DOHH2 (cell line): ENCODE data around the gene PAPOLG.
A peak's percentile ranks its signal among the peaks of the same experiment; 100 is the strongest.

ENCODE experiments used
- H3F3A ChIP-seq: fragments of 200-600 bp; sonication (generic), shearing (Covaris generic); 2 replicates; pipeline ENCODE4 v1.6.0; 2016; ENCODE audit warnings: antibody characterized with exemption, mild to moderate bottlenecking; ENCODE audit not compliant: control insufficient read depth, insufficient read depth
- H3K27ac ChIP-seq: fragments of 200-600 bp; sonication (generic); 2 replicates; pipeline ENCODE4 v1.5.1; 2014; ENCODE audit warnings: low read depth, mild to moderate bottlenecking, low read length, moderate library complexity
- H3K27me3 ChIP-seq: fragments of 200-600 bp; sonication (generic); 2 replicates; pipeline ENCODE4 v1.6.1; 2014; ENCODE audit warnings: mild to moderate bottlenecking, low read length, mixed read lengths; ENCODE audit not compliant: control insufficient read depth
- H3K36me3 ChIP-seq: fragments of 200-600 bp; sonication (generic); 2 replicates; pipeline ENCODE4 v1.6.1; 2014; ENCODE audit warnings: mild to moderate bottlenecking, low read length, moderate library complexity, mixed read lengths; ENCODE audit not compliant: control insufficient read depth
- H3K4me1 ChIP-seq: fragments of 200-600 bp; sonication (generic); 2 replicates; pipeline ENCODE4 v1.6.1; 2014; ENCODE audit warnings: mild to moderate bottlenecking, low read length, mixed read lengths; ENCODE audit not compliant: control insufficient read depth
- H3K4me2 ChIP-seq: fragments of 200-600 bp; sonication (generic); 2 replicates; pipeline ENCODE4 v1.6.0; 2014; ENCODE audit warnings: mild to moderate bottlenecking, low read length, moderate library complexity
- H3K4me3 ChIP-seq: fragments of 200-600 bp; sonication (generic); 2 replicates; pipeline ENCODE4 v1.5.1; 2014; ENCODE audit warnings: mild to moderate bottlenecking, low read length, mixed read lengths
- H3K79me2 ChIP-seq: fragments of 200-600 bp; sonication (generic); 2 replicates; pipeline ENCODE4 v1.6.1; 2014; ENCODE audit warnings: mild to moderate bottlenecking, low read length, mixed read lengths; ENCODE audit not compliant: control insufficient read depth
- H3K9me2 ChIP-seq: fragments of 200-600 bp; sonication (generic); replicated peaks from 2 replicates; pipeline ENCODE4 v1.6.1; 2014; ENCODE audit warnings: mild to moderate bottlenecking, low read length, mixed read lengths; ENCODE audit not compliant: control insufficient read depth
- H3K9me3 ChIP-seq: fragments of 200-600 bp; sonication (generic); 2 replicates; pipeline ENCODE4 v1.6.1; 2014; ENCODE audit warnings: antibody characterized with exemption, low read length, mixed read lengths; ENCODE audit not compliant: control insufficient read depth, insufficient read depth
- H4K20me1 ChIP-seq: fragments of 200-600 bp; sonication (generic); 2 replicates; pipeline ENCODE4 v1.6.0; 2014; ENCODE audit warnings: low read depth, mild to moderate bottlenecking, antibody characterized with exemption, low read length, moderate library complexity; ENCODE audit not compliant: control insufficient read depth, insufficient read depth
- EZH2phosphoT487 ChIP-seq: fragments of 200-600 bp; sonication (generic); IDR thresholded peaks from 2 replicates; pipeline ENCODE4 v1.6.1; 2017; ENCODE audit warnings: borderline replicate concordance, mild to moderate bottlenecking, antibody characterized with exemption, low read length, moderate library complexity, mixed read lengths
- TF ChIP-seq, protein P1 (sequence below): fragments of 200-600 bp; sonication (generic); IDR thresholded peaks from one replicate; pipeline ENCODE4 v1.5.1; 2014; ENCODE audit warnings: antibody characterized with exemption, mild to moderate bottlenecking, low read depth, low read length; ENCODE audit not compliant: poor library complexity, severe bottlenecking

Gene PAPOLG

DNA sequence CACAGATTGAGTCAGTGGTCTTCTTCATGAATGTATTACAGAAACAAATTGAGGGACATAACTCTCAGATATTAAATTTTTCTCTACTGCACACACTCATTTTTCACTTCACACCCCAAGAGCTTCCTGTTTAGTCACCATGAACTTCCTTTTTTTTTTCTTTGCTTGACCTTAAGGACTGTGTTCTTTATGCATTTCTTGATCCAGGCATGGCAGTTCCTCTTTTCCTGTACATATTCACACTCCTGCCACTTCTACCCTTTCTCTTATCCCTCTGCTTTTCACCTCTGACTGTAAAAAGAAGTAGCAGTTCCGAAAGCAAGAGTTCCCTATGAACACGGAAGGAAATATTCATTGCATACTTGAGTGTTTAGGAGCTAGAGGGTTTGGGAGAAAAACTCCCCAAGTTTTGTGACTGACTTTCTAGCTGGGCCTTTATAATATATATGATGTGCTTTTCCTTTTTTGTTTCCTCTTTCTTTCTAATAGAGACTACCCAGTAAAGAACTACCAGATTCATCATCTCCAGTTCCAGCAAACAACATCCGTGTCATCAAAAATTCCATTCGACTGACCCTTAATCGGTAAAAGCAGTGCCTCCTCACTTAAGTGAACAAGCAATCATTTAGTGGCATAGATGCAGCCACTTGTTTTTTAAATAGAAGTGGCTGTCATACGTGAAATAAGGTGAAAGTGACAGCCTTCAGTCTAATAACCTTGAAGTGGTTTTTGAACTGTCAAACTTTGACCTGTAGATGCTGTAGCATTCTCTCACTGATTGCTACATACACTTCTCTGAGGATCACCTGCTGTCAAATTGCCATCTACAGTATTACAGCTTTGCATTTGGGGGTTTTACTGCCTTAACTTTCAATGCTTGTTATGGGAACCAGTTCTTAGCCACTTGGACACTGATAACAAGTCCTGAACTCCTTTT is 40.8 kb downstream of the PAPOLG start:
- peak overlapping the region; percentile 22; the same call in 1 of the 2 replicates for H3K4me3 ChIP-seq
- H3K79me2 ChIP-seq, result peaks cover 5% of the 10 kb centered on the region; the same call in 1 of the 2 replicates
- no peaks in the 10 kb centered on the region for H3K9me2 ChIP-seq
- peak overlapping the region; percentile 51 for H3K4me2 ChIP-seq
- no peaks in the 10 kb centered on the region for H3K9me3 ChIP-seq
- no peaks in the 10 kb centered on the region for H3K27me3 ChIP-seq
- peaks cover 33% of the 10 kb centered on the region for H3K4me1 ChIP-seq
- H4K20me1 ChIP-seq, result no peaks in the 10 kb centered on the region
- peak overlapping the region; percentile 60 for H3K27ac ChIP-seq
- TF ChIP-seq, protein P1, sequence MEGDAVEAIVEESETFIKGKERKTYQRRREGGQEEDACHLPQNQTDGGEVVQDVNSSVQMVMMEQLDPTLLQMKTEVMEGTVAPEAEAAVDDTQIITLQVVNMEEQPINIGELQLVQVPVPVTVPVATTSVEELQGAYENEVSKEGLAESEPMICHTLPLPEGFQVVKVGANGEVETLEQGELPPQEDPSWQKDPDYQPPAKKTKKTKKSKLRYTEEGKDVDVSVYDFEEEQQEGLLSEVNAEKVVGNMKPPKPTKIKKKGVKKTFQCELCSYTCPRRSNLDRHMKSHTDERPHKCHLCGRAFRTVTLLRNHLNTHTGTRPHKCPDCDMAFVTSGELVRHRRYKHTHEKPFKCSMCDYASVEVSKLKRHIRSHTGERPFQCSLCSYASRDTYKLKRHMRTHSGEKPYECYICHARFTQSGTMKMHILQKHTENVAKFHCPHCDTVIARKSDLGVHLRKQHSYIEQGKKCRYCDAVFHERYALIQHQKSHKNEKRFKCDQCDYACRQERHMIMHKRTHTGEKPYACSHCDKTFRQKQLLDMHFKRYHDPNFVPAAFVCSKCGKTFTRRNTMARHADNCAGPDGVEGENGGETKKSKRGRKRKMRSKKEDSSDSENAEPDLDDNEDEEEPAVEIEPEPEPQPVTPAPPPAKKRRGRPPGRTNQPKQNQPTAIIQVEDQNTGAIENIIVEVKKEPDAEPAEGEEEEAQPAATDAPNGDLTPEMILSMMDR, result no peak
- no peak for TF ChIP-seq EZH2phosphoT487
- H3K36me3 ChIP-seq, result peaks cover 61% of the 10 kb centered on the region
- H3F3A ChIP-seq, result peaks cover 28% of the 10 kb centered on the region

DNA sequence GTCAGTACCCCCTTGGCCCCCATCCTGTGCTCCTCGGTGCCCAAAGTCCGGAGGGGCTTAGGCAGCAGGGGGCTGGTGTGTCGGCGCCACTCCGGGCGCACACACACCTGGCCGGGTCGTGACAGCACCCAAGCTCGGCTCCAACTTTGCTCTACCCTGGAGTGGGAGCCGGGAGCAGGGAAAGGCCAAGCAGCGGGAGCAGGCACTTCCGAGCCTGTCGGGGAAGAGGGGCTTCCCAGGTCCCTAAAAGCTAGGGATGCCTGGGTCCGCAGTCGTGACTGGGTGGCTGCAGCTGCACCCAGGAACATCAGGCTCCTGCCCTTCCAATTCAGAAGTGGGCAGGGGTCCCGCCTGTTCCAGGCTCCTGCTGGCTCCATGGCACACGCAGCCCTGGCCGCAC is 48.4 kb downstream of the PAPOLG start:
- Histone ChIP-seq H3K79me2 (no peaks in the 10 kb centered on the region), H3K4me2 (no peak overlapping the region), H3K27me3 (no peaks in the 10 kb centered on the region), H3K4me3 (no peak overlapping the region), H3F3A (peaks cover 9% of the 10 kb centered on the region), H3K9me2 (no peaks in the 10 kb centered on the region), H3K9me3 (no peaks in the 10 kb centered on the region), H3K36me3 (0 out of 2 replicates have a peak, but pooled peaks cover 2% of the 10 kb centered on the region), H3K4me1 (peaks cover 49% of the 10 kb centered on the region), H4K20me1 (no peaks in the 10 kb centered on the region), H3K27ac (no peak overlapping the region)
- TF ChIP-seq, protein P1, result no peak
- TF ChIP-seq EZH2phosphoT487, result no peak

DNA sequence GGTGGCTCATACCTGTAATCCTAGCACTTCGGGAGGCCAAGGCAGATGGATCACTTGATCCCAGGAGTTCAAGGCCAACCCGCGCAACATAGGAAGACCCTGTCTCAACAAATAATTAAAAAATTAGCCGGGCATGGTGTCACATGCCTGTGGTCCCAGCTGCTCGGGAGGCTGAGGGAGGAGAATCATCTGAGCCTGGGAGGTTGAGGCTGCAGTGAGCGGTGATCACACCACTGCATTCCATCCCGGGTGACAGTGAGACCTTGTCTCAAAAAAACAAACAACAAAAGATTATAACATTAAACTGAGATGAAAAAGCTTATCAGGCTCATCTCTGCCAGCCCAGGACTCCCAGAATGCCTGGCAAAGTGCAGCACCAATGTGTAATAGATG is 50.5 kb downstream of the PAPOLG start:
- no peaks in the 10 kb centered on the region for H4K20me1 ChIP-seq
- no peaks in the 10 kb centered on the region for H3K27me3 ChIP-seq
- H3K9me2 ChIP-seq, result no peaks in the 10 kb centered on the region
- H3K36me3 ChIP-seq, result no peaks in the 10 kb centered on the region
- H3K4me3 ChIP-seq, result peak overlapping the region; percentile 43
- peaks cover 5% of the 10 kb centered on the region for H3F3A ChIP-seq
- H3K9me3 ChIP-seq, result no peaks in the 10 kb centered on the region
- H3K4me2 ChIP-seq, result peak overlapping the region; percentile 69
- TF ChIP-seq, protein P1, result no peak
- TF ChIP-seq EZH2phosphoT487, result no peak
- peak overlapping the region; percentile 76 for H3K27ac ChIP-seq
- H3K4me1 ChIP-seq, result peaks cover 60% of the 10 kb centered on the region
- no peaks in the 10 kb centered on the region for H3K79me2 ChIP-seq
